Tibial artery (tissue), 4 donors: Measurements from ENCODE around the gene CD79B.
"Not testable (repeated sequence)": the region's sequence is repeated elsewhere in the genome, so short reads cannot be mapped to it uniquely, and the experiment has no call there.

Source experiments
- DNase-seq, 2 donors: peaks; one replicate each; pipeline ENCODE4 v3.0.0-alpha.2; 2019
- H3K27ac ChIP-seq, 2 donors: fragments of 200-600 bp; sonication (generic) in 1 of 2; 1 replicate in 1 of 2; 2 replicates in 1 of 2; pipeline ENCODE4 v1.5.1; 2018 to 2019; ENCODE audit warnings: mild to moderate bottlenecking in 1 of 2
- H3K27me3 ChIP-seq, 2 donors: fragments of 200-600 bp; sonication (generic) in 1 of 2; one replicate each; pipeline versions ENCODE4 v1.5.1 to v1.6.0; 2016 to 2019
- H3K36me3 ChIP-seq, 3 donors: fragments of 200-600 bp; sonication (generic) in 2 of 3; one replicate each; pipeline ENCODE4 v1.5.1; 2016 to 2019; ENCODE audit warnings: mild to moderate bottlenecking in 2 of 3
- H3K4me1 ChIP-seq, 4 donors: fragments of 200-600 bp; sonication (generic) in 2 of 4; 1 replicate in 3 of 4; 2 replicates in 1 of 4; pipeline ENCODE4 v1.5.1; 2016 to 2019
- H3K4me3 ChIP-seq, 2 donors: fragments of 200-600 bp; sonication (generic) in 1 of 2; 1 replicate in 1 of 2; 2 replicates in 1 of 2; pipeline ENCODE4 v1.5.1; 2018 to 2019; ENCODE audit warnings: mild to moderate bottlenecking in 2 of 2
- H3K9me3 ChIP-seq, 3 donors: fragments of 200-600 bp; sonication (generic) in 1 of 3; one replicate each; pipeline ENCODE4 v1.5.1; 2016 to 2019
- CTCF ChIP-seq, 2 experiments: fragments of 200-600 bp in 1 of 2; fragments of 450-650 bp in 1 of 2; IDR thresholded peaks; one replicate each; pipeline ENCODE4 v1.5.1; 2017 to 2019; ENCODE audit warnings: antibody characterized with exemption in 2 of 2, mild to moderate bottlenecking in 1 of 2, moderate library complexity in 1 of 2
- intact Hi-C: fragments of 100-400 bp; cut with DNase I; formaldehyde crosslinking; loops from one replicate; pipeline ENCODE4 v1.15.0; 2023; ENCODE audit warnings: low total_unique reads

The CD79B gene

GRCh38 chr17:63919311-63919723, 12.8 kb downstream of the CD79B start:
- H3K36me3 ChIP-seq = no peaks in the 10 kb centered on the region
- no peak overlapping the region for H3K27ac ChIP-seq
- H3K27me3 ChIP-seq = peaks cover 0 to 17% of the 10 kb centered on the region in 2 donors
- peak; percentile 77 to 83 for TF ChIP-seq CTCF (IDR thresholded peaks at IDR 0.05)
- DNase-seq = peak in 1 of 2 donors; percentile 54
- H3K9me3 ChIP-seq = no peaks in the 10 kb centered on the region
- no peak overlapping the region for H3K4me3 ChIP-seq
- intact Hi-C loops = no loop called here
- no peaks in the 10 kb centered on the region for H3K4me1 ChIP-seq

- H3K4me3 ChIP-seq, H3K4me1 ChIP-seq, intact Hi-C loops, H3K27ac ChIP-seq, H3K9me3 ChIP-seq, DNase-seq, H3K36me3 ChIP-seq: not testable (repeated sequence)
- peaks cover 0 to 17% of the 10 kb centered on the region in 2 donors for H3K27me3 ChIP-seq
These were observed 13.3 kb downstream of the CD79B start, which contains the start of gene GH1 for GRCh38 chr17:63918789-63919305. Gene GH1 (minus strand): TSS chr17:63918839. CDS start chr17:63918776, 63 bp downstream.

DNA sequence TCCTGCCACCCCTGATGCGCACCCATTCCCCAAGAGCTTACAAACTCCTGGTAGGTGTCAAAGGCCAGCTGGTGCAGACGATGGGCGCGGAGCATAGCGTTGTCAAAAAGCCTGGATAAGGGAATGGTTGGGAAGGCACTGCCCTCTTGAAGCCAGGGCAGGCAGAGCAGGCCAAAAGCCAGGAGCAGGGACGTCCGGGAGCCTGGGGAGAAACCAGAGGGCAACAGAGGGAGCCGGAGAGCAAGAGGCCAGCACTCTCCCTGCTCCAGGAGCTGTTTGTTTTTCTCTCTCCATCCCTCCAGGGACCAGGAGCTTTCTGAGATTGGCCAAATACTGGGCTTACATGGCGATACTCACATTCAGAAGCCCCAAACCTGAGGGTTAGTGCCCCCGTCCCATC, 13.8 kb downstream of the CD79B start:
- TF ChIP-seq CTCF (IDR thresholded peaks at IDR 0.05) = no peak
- Histone ChIP-seq H3K4me1 (no peaks in the 10 kb centered on the region), H3K27ac (no peak overlapping the region), H3K4me3 (no peak overlapping the region), H3K36me3 (no peaks in the 10 kb centered on the region), H3K27me3 (peaks cover 0 to 17% of the 10 kb centered on the region in 2 donors), H3K9me3 (no peaks in the 10 kb centered on the region)
- no peak for DNase-seq
- intact Hi-C loops = no loop called here

DNA sequence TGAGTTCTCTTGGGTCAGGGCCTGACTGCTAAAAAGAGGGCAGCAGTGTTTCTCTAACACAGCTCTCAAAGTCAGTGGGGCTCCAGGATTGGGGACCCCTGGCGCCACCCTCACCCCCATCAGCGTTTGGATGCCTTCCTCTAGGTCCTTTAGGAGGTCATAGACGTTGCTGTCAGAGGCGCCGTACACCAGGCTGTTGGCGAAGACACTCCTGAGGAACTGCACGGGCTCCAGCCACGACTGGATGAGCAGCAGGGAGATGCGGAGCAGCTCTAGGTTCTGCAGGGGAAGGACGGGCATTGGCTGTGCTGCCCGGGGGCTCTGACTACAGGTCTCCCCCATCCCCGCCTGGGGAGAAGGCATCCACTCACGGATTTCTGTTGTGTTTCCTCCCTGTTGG, 14.5 kb downstream of the CD79B start:
- Histone ChIP-seq H3K9me3 (no peaks in the 10 kb centered on the region), H3K27me3 (peaks cover 0 to 17% of the 10 kb centered on the region in 2 donors), H3K4me3 (no peak overlapping the region), H3K4me1 (no peaks in the 10 kb centered on the region), H3K27ac (no peak overlapping the region), H3K36me3 (no peaks in the 10 kb centered on the region)
- no peak for DNase-seq
- intact Hi-C loops = no loop called here
- TF ChIP-seq CTCF (IDR thresholded peaks at IDR 0.05) = no peak

GRCh38 chr17:63917206-63917605, 14.9 kb downstream of the CD79B start:
- DNase-seq, H3K9me3 ChIP-seq, intact Hi-C loops, H3K36me3 ChIP-seq, H3K27ac ChIP-seq, H3K4me3 ChIP-seq, H3K4me1 ChIP-seq: not testable (repeated sequence)
- H3K27me3 ChIP-seq = peaks cover 0 to 17% of the 10 kb centered on the region in 2 donors

GRCh38 chr17:63916566-63917185, 15.5 kb downstream of the CD79B start:
- intact Hi-C loops = no loop called here

DNA sequence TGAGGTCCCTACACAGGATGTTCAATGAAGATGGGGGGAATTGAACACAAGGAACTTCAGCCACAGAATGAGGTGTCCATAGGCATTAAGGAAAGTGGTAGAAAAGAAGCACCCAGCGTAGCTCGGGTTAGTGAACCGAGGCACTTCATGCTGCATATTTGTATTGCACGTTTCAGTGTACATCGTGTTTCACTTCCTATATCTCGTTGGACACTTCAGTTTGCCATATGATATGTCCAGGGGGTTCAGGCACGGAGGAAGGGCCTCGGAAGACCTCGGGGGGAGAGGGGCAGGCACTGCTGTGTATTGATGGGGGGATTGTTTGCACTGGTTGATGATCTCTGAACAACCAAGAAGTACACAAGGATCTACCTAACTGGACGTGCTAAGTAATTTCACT, 16.4 kb downstream of the CD79B start:
- H3K27me3 ChIP-seq = peaks cover 0 to 25% of the 10 kb centered on the region in 2 donors
- H3K4me3 ChIP-seq, H3K9me3 ChIP-seq, H3K27ac ChIP-seq, DNase-seq, H3K36me3 ChIP-seq, intact Hi-C loops, H3K4me1 ChIP-seq: not testable (repeated sequence)

More at GRCh38 chr17:63916566-63917185, 15.5 kb downstream of the CD79B start:
- H3K4me1 ChIP-seq = no peaks in the 10 kb centered on the region
- no peaks in the 10 kb centered on the region for H3K9me3 ChIP-seq
- no peak for DNase-seq
- no peak for TF ChIP-seq CTCF (IDR thresholded peaks at IDR 0.05)
- H3K27me3 ChIP-seq = peaks cover 0 to 17% of the 10 kb centered on the region in 2 donors
- H3K27ac ChIP-seq = no peak overlapping the region
- no peaks in the 10 kb centered on the region for H3K36me3 ChIP-seq
- no peak overlapping the region for H3K4me3 ChIP-seq
